Activated T-cell treated with anti-CD3 and anti-CD28 coated beads, Interleukin-2, amount 50 U/mL, for 1 hour (primary cell): Measurements from ENCODE around the gene DENND1C.
A peak's percentile ranks its signal among the peaks of the same experiment; 100 is the strongest.

Experiments
- DNase-seq: peaks from one replicate; pipeline ENCODE4 v3.0.0-alpha.2; 2020

DENND1C gene, protein sequence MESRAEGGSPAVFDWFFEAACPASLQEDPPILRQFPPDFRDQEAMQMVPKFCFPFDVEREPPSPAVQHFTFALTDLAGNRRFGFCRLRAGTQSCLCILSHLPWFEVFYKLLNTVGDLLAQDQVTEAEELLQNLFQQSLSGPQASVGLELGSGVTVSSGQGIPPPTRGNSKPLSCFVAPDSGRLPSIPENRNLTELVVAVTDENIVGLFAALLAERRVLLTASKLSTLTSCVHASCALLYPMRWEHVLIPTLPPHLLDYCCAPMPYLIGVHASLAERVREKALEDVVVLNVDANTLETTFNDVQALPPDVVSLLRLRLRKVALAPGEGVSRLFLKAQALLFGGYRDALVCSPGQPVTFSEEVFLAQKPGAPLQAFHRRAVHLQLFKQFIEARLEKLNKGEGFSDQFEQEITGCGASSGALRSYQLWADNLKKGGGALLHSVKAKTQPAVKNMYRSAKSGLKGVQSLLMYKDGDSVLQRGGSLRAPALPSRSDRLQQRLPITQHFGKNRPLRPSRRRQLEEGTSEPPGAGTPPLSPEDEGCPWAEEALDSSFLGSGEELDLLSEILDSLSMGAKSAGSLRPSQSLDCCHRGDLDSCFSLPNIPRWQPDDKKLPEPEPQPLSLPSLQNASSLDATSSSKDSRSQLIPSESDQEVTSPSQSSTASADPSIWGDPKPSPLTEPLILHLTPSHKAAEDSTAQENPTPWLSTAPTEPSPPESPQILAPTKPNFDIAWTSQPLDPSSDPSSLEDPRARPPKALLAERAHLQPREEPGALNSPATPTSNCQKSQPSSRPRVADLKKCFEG

DNA sequence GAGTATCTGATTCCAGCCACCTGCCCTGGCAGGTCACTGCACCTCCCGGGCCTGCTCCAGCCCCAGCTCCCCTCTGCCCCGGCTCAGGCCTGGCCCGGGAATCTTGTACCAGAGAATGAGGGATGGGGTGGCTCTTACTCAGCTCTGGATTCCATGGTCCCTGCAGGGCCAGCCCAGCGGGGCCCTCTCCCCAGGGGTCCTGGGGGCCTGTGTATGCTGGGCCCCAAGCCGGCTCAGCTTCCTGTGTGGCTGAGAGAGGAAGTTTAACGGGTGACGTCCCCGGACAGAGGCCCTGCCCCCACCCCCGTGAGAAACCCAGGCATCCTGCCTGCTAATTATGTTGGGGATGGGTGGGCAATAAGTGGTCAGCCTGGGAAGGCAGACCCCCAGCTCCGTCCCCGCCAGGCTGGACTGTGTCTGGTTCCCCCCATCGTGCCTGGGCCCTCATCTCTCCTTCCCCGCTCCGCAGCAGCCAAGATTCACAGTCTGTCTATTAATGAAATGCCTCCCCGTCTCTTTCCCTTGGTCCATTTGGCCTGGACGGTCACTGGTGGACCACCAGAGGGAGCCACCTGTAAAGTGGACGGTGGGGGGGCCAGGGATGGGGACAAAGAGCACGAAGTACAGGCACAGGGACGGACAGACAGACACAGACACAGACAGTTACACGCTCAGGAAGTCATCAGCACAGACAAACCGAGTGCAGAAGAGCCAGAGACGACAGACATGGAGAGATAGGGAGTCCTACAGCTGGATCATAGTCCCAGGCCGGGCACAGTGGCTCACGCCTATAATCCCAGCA is at the start of gene DENND1C:
Gene DENND1C (minus strand): TSS at position 247 of the 802 bp plus-strand sequence. CDS start 92 bp downstream, at position 155.
- DNase-seq, result peak; percentile 67

DNA sequence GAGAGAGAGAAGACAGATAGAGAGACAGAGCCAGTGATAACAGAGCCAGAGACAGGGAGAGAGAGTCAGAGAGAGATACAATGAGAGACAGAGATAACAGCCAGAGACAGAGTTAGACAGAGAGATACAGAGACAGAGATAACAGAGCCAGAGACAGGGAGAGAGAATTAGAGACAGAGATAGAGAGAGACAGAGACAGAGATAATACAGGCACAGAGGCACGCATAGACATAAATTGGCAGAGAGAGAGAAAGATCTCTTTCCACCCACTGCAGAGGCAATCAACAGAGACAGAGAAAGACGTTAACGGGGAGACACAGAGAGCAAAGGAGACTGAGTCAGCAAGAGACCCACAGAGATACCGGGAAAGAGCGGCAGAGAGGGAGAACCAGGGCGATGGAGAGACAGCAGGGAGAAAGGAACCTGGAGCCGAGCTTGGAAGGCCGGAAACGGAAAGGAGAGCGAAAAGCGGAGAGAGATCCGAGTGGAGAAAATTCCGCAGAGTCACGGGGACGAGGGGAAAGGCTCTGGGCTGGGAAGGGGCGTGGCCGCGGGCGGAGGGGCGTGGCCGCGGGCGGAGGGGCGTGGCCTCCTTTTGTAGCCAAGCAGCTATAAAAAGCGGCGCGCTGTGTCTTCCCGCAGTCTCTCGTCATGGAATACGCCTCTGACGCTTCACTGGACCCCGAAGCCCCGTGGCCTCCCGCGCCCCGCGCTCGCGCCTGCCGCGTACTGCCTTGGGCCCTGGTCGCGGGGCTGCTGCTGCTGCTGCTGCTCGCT is 49.0 kb upstream of the DENND1C start, which contains the start of gene TNFSF9:
Gene TNFSF9 (plus strand): TSS at position 641 of the 777 bp plus-strand sequence. CDS start 11 bp downstream, at position 652.
- DNase-seq, result peak; percentile 89

DNA sequence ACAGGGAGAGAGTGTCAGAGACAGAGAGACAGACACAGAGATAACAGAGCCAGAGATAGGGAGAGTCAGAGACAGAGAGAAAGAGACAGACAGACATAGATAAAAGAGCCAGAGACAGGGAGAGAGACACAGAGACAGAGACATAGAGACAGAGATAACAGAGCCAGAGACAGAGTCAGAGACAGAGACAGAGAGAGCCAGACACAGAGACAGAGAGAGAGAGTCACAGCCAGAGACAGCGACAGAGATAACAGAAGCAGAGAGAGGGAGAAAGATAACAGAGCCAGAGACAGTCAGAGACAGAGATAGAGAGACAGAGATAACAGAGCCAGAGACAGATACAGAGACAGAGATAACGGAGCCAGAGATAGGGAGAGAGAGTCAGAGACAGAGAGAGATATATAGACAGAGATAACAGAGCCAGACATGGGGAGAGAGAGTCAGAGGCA is 48.4 kb upstream of the DENND1C start:
- no peak for DNase-seq

DNA sequence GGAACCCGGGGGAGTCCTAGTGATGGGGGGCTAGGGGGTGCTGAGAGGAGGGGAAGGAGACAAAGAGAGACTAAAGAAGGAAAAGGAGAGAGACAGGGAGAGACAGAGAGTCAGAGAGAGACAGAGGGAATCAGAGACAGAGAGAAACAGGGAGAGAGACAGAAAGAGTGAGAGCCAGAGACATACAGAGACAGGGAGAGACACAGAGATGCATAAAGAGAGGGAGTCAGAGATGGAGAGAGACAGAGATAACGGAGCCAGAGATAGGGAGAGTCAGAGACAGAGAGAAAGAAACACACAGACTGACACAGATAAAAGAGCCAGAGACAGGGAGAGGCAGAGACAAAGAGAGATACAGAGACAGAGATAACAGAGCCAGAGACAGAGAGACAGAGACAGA is 47.8 kb upstream of the DENND1C start:
- no peak for DNase-seq

DNA sequence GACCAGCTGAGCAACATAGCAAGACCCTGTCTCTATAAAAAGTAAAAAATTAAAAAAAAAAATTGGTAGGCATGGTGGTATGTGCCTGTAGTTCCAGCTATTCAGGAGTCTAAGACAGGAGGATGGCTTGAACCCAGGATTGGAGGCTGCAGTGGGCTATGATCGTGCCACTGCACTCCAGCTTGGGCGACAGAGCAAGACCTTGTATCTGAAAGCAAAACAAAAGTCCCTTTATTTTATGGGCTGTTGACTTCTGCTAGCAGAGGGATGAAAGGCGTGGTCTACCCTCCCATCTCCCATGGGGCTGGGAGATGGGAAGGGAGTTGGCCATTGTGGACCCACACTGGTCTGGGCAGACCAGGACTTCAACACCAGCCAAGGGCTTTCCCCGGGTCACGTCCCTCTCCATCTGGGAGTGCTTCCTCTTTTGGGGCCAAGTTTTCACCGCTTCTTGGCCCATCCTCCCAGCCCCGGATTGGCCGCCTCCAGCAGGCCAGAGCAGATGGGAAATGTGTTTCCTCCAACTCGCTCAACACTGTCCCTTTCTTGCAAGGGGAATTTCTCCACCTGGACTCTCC is 47.0 kb upstream of the DENND1C start:
- DNase-seq, result no peak

DNA sequence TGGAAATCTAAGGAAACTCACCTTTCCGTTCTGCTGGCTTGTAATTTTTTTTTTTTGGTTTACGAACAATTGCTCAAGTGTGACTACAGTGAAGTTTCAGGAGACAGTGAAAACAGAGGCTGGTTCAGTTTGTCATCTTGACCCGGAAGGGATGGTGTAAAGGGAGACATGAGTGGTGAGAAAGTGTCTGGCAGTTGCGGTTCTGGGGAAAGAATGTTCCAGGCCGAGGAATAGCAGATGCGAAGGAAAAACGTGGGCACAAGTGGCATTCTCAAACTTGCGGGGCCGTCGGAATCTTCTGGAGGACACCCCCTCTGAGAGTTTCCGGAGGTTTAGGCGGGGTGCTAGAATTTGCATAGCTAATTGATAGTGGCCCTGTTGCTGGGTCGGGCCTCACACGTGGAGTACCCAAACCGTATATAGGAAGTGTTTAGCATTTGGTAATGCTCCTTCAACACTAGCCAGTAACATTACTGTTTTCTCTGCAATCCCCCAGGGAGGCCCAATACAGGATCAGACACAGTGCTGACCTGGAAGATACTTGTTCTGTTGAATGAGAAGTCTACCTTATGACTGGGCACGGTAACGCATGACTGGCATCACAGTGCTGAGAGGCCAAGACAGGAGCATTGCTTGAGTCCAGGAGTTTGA is 46.4 kb upstream of the DENND1C start:
- DNase-seq, result no peak

DNA sequence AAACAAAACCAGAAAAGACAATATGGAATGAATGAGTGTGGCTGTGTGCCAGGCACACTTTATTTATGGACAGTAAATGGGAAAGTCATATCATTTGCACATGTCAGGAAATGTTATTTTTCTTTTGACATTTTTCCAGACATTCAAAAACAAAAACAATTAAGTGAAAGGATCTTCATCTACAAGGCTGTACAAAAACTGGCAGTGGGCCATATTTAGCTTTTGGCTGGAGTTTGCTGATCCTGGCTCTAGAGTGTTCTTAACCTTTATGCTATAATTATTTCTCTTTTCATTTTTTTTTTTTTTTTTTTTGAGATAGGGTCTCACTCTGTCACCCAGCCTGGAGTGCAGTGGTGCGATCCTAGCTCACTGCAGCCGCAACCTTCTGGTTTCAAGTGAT is 42.7 kb upstream of the DENND1C start:
- DNase-seq, result no peak

DNA sequence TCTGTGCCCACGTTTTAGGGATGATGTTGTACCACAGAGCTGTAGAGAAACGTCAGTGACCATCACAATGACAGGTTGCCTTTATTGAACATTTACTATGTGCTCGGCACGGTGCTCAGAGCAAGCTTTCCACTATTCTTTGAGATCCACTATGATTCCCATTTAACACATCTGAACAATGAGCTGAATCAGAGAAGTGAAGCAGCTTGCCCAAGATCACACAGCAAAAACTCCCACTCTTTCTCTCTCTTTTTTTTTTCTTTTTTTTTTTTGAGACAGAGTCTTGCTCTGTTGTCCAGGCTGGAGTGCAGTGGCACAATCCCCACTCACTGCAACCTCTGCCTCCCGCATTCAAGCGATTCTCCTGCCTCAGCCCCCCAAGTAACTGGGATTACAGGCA is 41.1 kb upstream of the DENND1C start:
- DNase-seq, result no peak

DNA sequence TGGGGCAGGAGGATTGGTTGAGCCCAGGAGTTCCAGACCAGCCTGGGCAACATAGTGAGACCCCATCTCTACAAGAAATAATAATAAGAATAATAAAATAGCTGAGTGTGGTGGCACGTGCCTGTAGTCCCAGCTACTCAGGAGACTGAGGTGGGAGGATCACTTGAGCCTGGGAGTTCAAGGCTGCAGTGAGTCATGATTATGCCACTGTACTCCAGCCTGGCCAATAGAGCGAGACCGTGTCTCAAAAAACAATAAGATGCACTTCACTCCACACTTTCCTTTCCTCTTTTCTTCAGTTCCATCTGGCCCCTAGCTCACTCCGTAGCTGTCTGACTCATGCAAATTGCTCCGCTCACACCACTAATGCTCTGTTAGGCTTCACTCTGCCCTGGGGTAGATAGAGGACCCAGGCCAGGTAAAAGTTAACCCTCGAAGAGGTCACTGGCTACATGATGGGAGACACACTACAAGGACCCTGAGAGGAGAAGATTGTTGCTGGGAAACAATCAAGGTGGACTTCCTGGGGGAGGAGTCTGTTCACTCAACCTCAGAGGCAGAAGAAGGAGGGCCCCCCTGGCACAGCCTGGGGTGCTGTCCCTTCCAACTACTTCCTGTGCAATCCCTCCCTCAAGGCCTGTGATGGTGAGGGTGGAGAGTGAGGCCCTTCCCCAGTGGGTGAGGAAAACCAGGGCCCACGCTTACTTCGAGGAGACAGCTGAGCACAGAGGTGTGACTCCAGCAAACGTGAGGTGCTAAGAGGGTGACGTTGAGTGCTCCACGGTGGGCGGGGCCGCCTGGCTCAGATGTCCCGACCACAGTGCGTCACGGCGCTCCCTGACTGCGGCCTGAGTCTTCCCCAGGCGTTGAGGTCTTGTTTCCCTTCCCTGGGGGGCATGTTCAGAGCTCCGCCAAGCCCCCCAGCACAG is 40.4 kb upstream of the DENND1C start:
- DNase-seq, result peak; percentile 70

DNA sequence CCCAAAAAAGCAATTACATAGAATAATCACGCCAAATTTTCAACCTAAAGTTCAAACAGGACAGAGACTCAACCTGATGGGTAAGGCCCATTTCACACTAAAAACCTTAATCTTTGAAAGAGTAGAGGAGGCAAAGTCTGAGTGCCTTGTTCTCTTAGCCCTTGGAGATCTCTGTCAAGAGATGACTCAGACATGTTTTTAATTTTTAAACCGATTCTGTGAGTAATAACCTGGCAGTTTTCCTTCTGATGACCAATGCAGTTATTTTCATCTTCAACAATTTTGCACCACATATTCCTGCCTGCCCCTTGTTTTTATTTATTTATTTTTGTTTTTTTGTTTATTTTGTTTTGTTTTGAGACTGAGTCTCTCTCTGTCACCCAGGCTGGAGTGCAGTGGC is 37.7 kb upstream of the DENND1C start:
- DNase-seq, result no peak

DNA sequence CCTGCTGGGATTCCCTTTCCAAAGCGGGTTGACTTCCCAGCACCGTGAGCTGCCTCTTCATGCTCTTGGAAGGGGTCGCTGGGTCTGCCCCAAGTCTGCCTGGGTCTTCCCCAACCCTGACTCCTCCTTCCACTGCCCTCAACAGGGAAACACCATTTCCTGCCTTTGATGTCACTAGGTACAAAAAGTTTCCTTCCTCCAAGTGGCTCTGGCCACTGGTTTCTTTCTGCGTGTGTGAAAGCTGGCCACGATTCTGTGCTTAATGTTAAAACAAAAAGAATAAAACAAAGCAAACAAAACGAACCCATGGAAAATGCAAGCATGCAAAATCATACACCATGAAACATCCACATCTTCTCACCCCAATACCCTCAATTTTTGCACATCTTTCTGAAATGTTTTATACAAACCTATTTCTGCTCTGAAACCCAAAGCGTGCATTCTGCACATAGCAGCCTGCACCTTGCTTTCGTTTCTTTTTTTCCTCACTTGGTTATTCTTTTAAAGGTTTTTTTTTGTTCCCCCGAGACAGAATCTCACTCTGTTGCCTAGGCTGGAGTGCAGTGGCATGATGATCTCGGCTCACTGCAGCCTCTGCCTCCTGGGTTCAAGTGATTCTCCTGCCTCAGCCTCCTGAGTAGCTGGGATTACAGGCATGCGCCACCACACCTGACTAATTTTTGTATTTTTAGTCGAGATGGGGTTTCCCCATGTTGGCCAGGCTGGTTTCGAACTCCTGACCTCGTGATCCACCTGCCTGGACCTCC is 36.7 kb upstream of the DENND1C start:
- no peak for DNase-seq

DNA sequence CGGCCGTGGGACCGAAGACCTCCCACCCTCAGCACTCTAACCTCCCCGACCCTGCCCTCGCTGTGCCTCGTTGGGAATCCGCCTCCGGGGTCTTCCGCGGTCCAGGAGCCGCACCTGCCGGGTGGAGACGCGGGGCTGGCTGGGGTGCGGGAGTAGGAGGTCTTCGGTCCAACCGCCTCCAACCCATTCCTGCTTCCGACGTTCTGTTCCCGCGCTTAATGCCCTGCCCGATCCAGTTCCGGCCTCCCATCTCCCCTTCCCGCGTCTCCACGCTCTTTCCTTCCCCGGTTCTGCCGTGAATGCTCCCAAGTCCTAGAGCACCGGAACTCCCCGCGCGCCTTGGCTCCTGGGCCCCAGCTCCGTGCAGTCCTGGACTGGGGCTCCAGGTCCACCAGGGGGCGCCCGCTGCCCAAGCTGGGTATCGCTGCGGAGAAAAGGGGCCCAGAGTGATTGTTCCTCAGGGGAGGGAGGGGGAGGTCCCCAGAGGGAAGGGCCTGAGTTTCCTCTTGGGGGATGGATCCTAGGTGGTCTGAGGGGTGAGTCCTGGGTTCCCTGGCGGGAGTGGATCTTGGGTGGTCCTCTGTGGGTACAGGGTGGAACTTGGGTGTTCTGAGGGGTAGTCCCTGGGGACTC is 35.2 kb upstream of the DENND1C start:
- DNase-seq, result peak; percentile 93

DNA sequence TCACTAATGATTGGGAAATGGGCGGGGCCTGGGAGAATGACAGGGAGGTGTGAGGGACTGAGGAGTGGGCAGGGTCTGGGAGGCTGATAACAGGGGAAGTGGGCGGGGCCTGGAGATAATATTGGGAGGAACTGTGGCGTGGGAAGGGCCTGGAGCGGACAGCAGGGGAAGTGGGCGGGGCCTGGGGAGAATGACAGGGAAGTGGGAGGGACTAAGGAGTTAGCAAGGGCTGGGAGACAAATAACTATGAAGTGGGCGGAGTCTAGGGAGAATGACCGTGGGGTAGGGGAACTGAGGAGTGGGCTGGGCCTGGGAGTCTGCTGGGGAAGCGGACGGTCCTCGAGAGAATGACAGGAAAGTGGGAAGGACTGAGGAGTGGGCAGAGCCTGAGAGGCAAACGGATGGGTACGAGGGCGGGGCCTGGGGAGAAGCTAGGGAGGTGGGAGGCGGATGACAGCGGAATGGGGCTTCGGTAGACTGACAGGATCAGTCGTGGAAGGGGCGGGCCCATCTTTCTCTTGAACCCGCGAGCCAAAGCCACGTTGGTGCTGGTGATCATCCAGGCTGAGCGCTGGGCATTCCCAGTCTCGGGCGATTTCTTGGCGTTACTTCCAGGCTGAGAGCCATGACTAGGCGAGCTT is 34.6 kb upstream of the DENND1C start:
- peak; percentile 63 for DNase-seq

DNA sequence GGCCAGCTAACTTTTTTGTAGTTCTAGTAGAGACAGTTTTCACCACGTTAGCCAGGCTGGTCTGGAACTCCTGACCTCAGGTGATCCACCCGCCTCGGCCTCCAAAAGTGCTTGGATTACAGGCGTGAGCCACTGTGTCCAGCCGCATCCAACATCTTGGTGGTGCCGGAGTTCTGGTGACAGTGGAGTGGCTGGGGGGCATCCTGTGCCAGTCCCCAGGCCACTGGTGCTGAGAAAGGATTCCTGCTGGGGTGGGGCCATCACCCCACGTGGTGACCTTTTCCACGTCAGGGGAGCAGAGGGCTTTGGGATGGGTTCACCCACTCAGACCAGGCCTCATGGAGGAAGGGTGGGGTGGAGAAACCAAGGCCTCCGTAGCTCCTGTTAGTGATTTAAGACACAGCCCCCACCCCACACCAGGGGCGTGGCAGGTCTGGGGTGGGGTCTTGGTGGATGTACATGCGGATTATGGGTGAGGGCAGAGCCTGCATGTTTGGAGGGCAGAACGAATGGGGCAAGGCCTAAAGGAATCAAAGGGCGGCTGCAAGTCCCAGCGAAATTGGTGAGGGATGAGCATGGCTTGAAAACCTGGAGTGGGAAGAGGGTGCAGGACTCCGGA is 33.4 kb upstream of the DENND1C start:
- DNase-seq, result no peak

DNA sequence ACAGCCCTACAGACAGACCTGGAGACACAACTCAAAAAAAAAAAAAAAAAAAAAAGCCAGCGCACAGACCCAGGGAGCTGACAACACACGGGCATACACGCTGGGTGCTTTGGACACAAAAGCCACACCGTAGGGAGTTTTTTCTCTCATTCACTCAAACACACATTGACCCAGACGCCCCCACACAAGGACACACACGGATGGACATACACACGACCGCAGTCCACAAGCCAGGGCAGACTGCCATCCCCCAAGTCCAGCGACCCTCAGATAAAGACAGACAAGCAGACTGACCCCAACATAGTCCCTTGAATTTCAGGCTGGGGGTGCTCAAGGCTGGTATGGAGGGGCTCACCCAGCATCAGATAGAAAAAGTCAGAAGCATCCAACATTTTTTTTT is 32.5 kb upstream of the DENND1C start:
- no peak for DNase-seq

DNA sequence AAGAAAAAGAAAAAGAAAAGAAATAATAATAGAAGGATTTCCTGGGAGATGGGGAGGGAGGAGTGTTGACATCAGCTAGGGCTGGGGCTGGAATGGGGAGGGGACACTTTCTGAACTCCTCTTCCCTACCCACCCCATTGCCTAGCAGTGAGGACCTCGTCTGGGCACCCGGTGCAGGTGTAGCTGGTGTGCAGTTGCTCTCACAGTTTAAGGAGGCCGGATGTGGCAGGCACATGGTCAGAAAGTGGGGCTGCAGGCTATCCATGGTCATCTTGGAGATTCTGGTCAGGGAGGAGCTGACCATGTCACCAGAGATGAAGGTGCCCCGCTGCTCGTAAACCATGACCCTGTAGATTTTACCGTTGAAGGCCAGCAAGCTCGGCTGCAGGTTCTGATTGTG is 29.0 kb upstream of the DENND1C start:
- DNase-seq, result no peak

DNA sequence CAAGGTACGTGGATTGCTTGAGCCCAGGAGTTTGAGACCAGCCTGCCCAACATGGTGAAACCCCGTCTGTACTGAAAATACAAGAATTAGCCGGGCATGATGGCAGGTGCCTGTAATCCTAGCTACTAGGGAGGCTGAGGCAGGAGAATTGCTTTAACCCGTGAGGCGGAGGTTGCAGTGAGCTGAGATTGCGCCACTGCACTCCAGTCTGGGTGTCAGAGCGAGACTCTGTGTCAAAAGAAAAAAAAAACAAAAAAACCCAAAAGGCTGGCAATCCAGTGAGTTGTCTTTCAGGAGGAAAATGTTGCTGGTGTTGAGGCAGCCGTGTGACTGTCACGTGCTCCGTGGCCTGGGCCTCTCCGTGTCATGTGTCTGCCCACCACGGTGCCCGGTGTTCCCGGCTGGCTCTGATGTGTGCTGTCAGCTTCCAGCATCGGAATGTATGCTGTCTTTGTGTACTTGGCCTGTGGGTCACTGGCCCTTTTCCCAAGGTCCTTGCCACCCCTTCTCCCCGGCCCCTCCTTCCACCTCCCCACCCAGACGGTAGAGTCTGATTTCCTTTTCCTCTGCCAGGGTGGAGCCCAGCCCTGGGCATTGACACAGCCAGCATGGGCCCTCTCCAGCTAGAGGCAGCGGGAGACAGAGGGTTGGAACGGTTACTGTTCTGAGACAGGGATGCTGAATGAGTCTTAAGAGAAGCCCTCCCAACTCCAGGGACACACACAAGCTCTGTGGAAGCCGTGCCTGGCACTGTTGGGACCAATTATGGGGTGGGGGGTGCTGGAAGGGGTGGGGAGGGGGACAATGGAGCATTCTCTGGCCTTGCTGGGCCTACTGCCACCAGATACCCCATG is 27.8 kb upstream of the DENND1C start:
- DNase-seq, result no peak
